Suprapubic skin (tissue), 4 donors: ENCODE data around the gene PDE4B.

Experiments
- CTCF ChIP-seq, 2 donors: fragments of 200-600 bp in 1 of 2; fragments of 450-650 bp in 1 of 2; sonication (generic) in 1 of 2; IDR thresholded peaks; one replicate each; pipeline ENCODE4 v1.5.1; 2016 to 2019; ENCODE audit warnings: antibody characterized with exemption in 2 of 2, mild to moderate bottlenecking in 1 of 2, moderate library complexity in 1 of 2
- EP300 ChIP-seq: sonication (generic); formaldehyde crosslinking; IDR thresholded peaks from one replicate; pipeline ENCODE4 v1.6.1; 2017; ENCODE audit warnings: antibody characterized with exemption
- POLR2A ChIP-seq, 2 donors: fragments of 450-650 bp; IDR thresholded peaks; one replicate each; pipeline ENCODE4 v1.6.1; 2017; ENCODE audit warnings: antibody characterized with exemption in 2 of 2, mild to moderate bottlenecking in 2 of 2, moderate library complexity in 2 of 2
- POLR2AphosphoS5 ChIP-seq, 3 donors: sonication (generic); formaldehyde crosslinking; IDR thresholded peaks; one replicate each; pipeline ENCODE4 v1.6.1; 2017; ENCODE audit warnings: antibody characterized with exemption in 3 of 3

DNA sequence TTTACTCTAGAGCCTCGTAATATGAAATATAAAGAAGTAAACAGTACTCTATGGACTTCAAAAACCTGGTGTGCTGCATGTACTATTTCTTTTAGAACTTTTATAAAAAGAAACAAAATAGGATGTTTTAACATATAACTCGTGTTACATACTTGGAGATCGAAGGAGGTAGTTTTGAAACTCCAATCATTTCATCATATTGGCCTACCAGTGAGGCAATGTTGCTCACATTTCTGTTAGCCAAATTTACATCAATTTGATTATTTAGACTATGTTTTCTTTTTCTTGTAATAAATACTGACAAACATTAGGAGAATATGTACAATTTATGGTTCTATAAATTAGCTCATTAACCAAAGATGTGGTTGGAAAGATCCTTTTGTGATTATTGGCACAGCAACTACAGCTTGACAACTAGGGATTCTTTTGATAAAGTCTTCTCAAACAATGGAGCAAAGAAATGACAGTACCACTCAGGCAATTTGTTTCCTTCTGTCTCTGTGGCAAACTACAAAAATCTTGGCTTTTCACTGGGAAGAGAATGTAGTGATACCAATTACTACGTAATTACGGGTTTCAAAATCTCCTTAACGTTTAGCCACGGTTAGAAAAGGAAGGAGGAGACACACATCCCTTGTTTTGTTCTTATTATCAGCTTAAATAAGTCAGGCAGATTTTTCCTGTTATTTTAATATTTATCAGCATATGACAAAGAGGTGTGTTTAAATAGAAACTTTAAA, 474.7 kb downstream of the PDE4B start:
- no peak for TF ChIP-seq CTCF (IDR thresholded peaks at IDR 0.05)
- no peak for TF ChIP-seq POLR2A (IDR thresholded peaks at IDR 0.05)
- TF ChIP-seq POLR2AphosphoS5 (IDR thresholded peaks at IDR 0.05), result no peak
- no peak for TF ChIP-seq EP300
